A549 (cell line): ENCODE measurements around the gene CDC42. TPM values are rescaled to one million over a fixed set of nuclear protein-coding genes. Genes with fewer than 3 reads are reported as not detected.

Source experiments
- ATAC-seq, 2 experiments: fragments of 200-7000 bp in 1 of 2; fragments of >200 bp in 1 of 2; cut with Nextera tagmentation in 1 of 2; cut with Tn5 transposase in 1 of 2; 3 replicates each; pipeline versions ENCODE4 v1.8.0 to v1.9.1; 2018 to 2020; ENCODE audit warnings: mild to moderate bottlenecking in 1 of 2, moderate library complexity in 1 of 2
- CTCF ChIA-PET: fragments of 300-600 bp; sonication (Branson Sonifier 250); formaldehyde crosslinking; extraction: SDS; loops from one replicate; lab custom pipeline; 2021; ENCODE audit warnings: antibody characterized with exemption, inconsistent platforms; lab: Yijun Ruan, JAX
- POLR2A ChIA-PET: fragments of 350-600 bp; formaldehyde crosslinking; extraction: SDS; loops from one replicate; lab custom pipeline; 2021; ENCODE audit warnings: antibody characterized with exemption, inconsistent platforms; lab: Yijun Ruan, JAX
- DNase-seq, 2 experiments: peaks; one replicate each; pipeline versions ENCODE4 v3.0.0 to v3.0.0-alpha.2; 2011 to 2016; ENCODE audit warnings: low read depth in 1 of 2, low spot score in 1 of 2
- FAIRE-seq: peaks from 2 replicates; lab custom pipeline; 2011; peaks lifted over from hg19 to GRCh38; lab: Jason Lieb, UNC
- H3K27ac ChIP-seq, 2 experiments: fragments of >200 bp; sonication (Bioruptor Twin); formaldehyde crosslinking; 3 replicates each; pipeline ENCODE4 v1.5.1; 2016 to 2017
- H3K4me1 ChIP-seq: fragments of >200 bp; sonication (Bioruptor Twin); formaldehyde crosslinking; 3 replicates; pipeline ENCODE4 v1.6.1; 2016
- H3K4me2 ChIP-seq: fragments of >200 bp; sonication (Bioruptor Twin); formaldehyde crosslinking; 3 replicates; pipeline ENCODE4 v1.6.1; 2016
- H3K4me3 ChIP-seq: fragments of >200 bp; sonication (Bioruptor Twin); formaldehyde crosslinking; 3 replicates; pipeline ENCODE4 v1.5.1; 2016
- H3K9me3 ChIP-seq: fragments of >200 bp; sonication (Bioruptor Twin); formaldehyde crosslinking; 3 replicates; pipeline ENCODE4 v1.6.1; 2016
- BHLHE40 ChIP-seq: IDR thresholded peaks from 2 replicates; pipeline ENCODE4 v1.6.1; 2012; ENCODE audit warnings: low read depth, low read length, inconsistent platforms
- CBX2 ChIP-seq: fragments of 200-600 bp; sonication (generic); IDR thresholded peaks from 2 replicates; pipeline ENCODE4 v1.6.1; 2016; ENCODE audit warnings: low read depth, mild to moderate bottlenecking, borderline replicate concordance
- CBX8 ChIP-seq: fragments of 200-600 bp; sonication (generic); IDR thresholded peaks from 2 replicates; pipeline ENCODE4 v1.6.1; 2016
- CHD2 ChIP-seq: fragments of 150-350 bp; IDR thresholded peaks from 2 replicates; pipeline ENCODE4 v1.6.1; 2014; ENCODE audit warnings: low read length; ENCODE audit not compliant: partially characterized antibody
- EHF ChIP-seq: fragments of 250-450 bp; sonication (Bioruptor Pico); IDR thresholded peaks from 2 replicates; pipeline ENCODE4 v1.5.0; 2020; ENCODE audit warnings: mild to moderate bottlenecking
- FOSB ChIP-seq: fragments of 250-450 bp; sonication (Bioruptor Pico); IDR thresholded peaks from 2 replicates; pipeline ENCODE4 v1.5.0; 2020; ENCODE audit warnings: mild to moderate bottlenecking, moderate library complexity
- GATA3 ChIP-seq: IDR thresholded peaks from 2 replicates; pipeline ENCODE4 v1.6.1; 2012; ENCODE audit warnings: borderline replicate concordance
- HDAC2 ChIP-seq: fragments of 200-600 bp; sonication (generic); IDR thresholded peaks from 2 replicates; pipeline ENCODE4 v1.6.1; 2016
- HEYL ChIP-seq: fragments of 250-450 bp; sonication (Bioruptor Pico); IDR thresholded peaks from 2 replicates; pipeline ENCODE4 v1.8.0; 2021; ENCODE audit warnings: mild to moderate bottlenecking, moderate library complexity
- HMGXB4 ChIP-seq: fragments of 250-450 bp; sonication (Bioruptor Pico); IDR thresholded peaks from 2 replicates; pipeline ENCODE4 v1.5.0; 2021; ENCODE audit warnings: mild to moderate bottlenecking, moderate library complexity, borderline replicate concordance
- HOXB5 ChIP-seq: fragments of 250-450 bp; sonication (Bioruptor Pico); IDR thresholded peaks from 2 replicates; pipeline ENCODE4 v1.5.0; 2020; ENCODE audit warnings: mild to moderate bottlenecking, moderate library complexity
- JUN ChIP-seq, 2 experiments: fragments of >200 bp; sonication (Bioruptor Twin); formaldehyde crosslinking; IDR thresholded peaks; 2 replicates in 1 of 2; 3 replicates in 1 of 2; pipeline ENCODE4 v1.6.1; 2016 to 2017
- JUNB ChIP-seq: fragments of >200 bp; sonication (Bioruptor Twin); formaldehyde crosslinking; IDR thresholded peaks from 2 replicates; pipeline ENCODE4 v1.6.1; 2016
- MAFK ChIP-seq: fragments of 450-650 bp; IDR thresholded peaks from 2 replicates; pipeline ENCODE4 v1.6.1; 2014; ENCODE audit not compliant: partially characterized antibody
- MAZ ChIP-seq: fragments of 150-350 bp; IDR thresholded peaks from 2 replicates; pipeline ENCODE4 v1.6.1; 2014; ENCODE audit warnings: antibody characterized with exemption, low read depth, low read length, borderline replicate concordance
- NFE2L2 ChIP-seq: fragments of 150-350 bp; conservative IDR thresholded peaks from 2 replicates; pipeline ENCODE4 v1.6.1; 2014; ENCODE audit warnings: low read length
- PHF8 ChIP-seq: fragments of 200-600 bp; sonication (generic); IDR thresholded peaks from 2 replicates; pipeline ENCODE4 v1.6.1; 2016; ENCODE audit warnings: low read depth, mild to moderate bottlenecking, antibody characterized with exemption, moderate library complexity, borderline replicate concordance
- POLR2AphosphoS2 ChIP-seq: conservative IDR thresholded peaks from 2 replicates; pipeline ENCODE4 v1.6.1; 2012; ENCODE audit warnings: low read length, improper control_type of control experiment, inconsistent platforms
- RARB ChIP-seq: fragments of 250-450 bp; sonication (Bioruptor Pico); IDR thresholded peaks from 2 replicates; pipeline ENCODE4 v1.8.0; 2021; ENCODE audit warnings: mild to moderate bottlenecking, moderate library complexity
- RCOR1 ChIP-seq: fragments of 150-350 bp; IDR thresholded peaks from 2 replicates; pipeline ENCODE4 v1.6.1; 2014; ENCODE audit warnings: antibody characterized with exemption, low read length, low read depth
- SREBF2 ChIP-seq: fragments of 450-650 bp; IDR thresholded peaks from 2 replicates; pipeline ENCODE4 v1.6.1; 2014; ENCODE audit warnings: mild to moderate bottlenecking, moderate library complexity
- ZC3H11A ChIP-seq: fragments of 450-650 bp; IDR thresholded peaks from 2 replicates; pipeline ENCODE4 v1.6.1; 2014; ENCODE audit warnings: antibody characterized with exemption, mild to moderate bottlenecking
- ZNF302 ChIP-seq: fragments of 250-450 bp; sonication (Bioruptor Pico); IDR thresholded peaks from 2 replicates; pipeline ENCODE4 v1.9.0; 2021; ENCODE audit warnings: inconsistent platforms, mild to moderate bottlenecking, moderate library complexity
- ZSCAN20 ChIP-seq: fragments of 250-450 bp; sonication (Bioruptor Pico); IDR thresholded peaks from 2 replicates; pipeline ENCODE4 v1.8.0; 2022; ENCODE audit warnings: mild to moderate bottlenecking, moderate library complexity
- WGBS: methylation state at CpG from one replicate; pipeline ENCODE4 v1.1.6; 2017; ENCODE audit errors: missing lambda C conversion rate; 5-methylcytosine and 5-hydroxymethylcytosine counted together
- polyA plus RNA-seq, 4 experiments: library from polyadenylated mRNA; depleted of rRNA in 3 of 4; stranded (reverse); fragments of >200 nt; fragmentation: RNase III in 1 of 4; extraction: RNeasy Plus Mini Kit Qiagen cat#74134 plus additional on column Dnase treatment in 1 of 4; gene quantifications; 2 replicates in 3 of 4; 3 replicates in 1 of 4; pipeline ENCODE4 v1.2.3, GENCODE V29; 2011 to 2017
- TF ChIP-seq, protein P1 (sequence below): fragments of >200 bp; sonication (Bioruptor Twin); formaldehyde crosslinking; IDR thresholded peaks from 3 replicates; pipeline ENCODE4 v1.6.1; 2016
- TF ChIP-seq, protein P2 (sequence below): IDR thresholded peaks from 2 replicates; pipeline ENCODE4 v1.6.1; 2012

Gene CDC42
- polyA plus RNA-seq, 2 of the 4 experiments (the other 2 are of a cell fraction): 155 to 212 TPM

GRCh38 chr1:22076346-22076745 is 23.8 kb downstream of the CDC42 start (continued):
- TF ChIP-seq HMGXB4: no peak
- TF ChIP-seq EHF (CRISPR knock-in tag): no peak

GRCh38 chr1:22077728-22078127 is 25.2 kb downstream of the CDC42 start:
- DNase-seq (no peak), ATAC-seq (no peak)
- TF ChIP-seq FOSB (CRISPR knock-in tag) (no peak), CHD2 (no peak), HEYL (no peak), JUNB (no peak), HDAC2 (no peak), NFE2L2 (no peak), MAZ (no peak), JUN (IDR thresholded peaks at IDR 0.05) (no peak), CBX8 (no peak), RCOR1 (no peak), CBX2 (no peak), ZC3H11A (no peak), GATA3 (no peak), HOXB5 (no peak), HMGXB4 (no peak), PHF8 (no peak)
- TF ChIP-seq, protein P1, sequence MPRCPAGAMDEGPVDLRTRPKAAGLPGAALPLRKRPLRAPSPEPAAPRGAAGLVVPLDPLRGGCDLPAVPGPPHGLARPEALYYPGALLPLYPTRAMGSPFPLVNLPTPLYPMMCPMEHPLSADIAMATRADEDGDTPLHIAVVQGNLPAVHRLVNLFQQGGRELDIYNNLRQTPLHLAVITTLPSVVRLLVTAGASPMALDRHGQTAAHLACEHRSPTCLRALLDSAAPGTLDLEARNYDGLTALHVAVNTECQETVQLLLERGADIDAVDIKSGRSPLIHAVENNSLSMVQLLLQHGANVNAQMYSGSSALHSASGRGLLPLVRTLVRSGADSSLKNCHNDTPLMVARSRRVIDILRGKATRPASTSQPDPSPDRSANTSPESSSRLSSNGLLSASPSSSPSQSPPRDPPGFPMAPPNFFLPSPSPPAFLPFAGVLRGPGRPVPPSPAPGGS: no peak
- TF ChIP-seq, protein P2, sequence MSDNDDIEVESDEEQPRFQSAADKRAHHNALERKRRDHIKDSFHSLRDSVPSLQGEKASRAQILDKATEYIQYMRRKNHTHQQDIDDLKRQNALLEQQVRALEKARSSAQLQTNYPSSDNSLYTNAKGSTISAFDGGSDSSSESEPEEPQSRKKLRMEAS: no peak
- TF ChIP-seq, all 56 proteins: peak for 0
- POLR2A ChIA-PET: no interaction called here
- Histone ChIP-seq H3K27ac (no peak overlapping the region), H3K4me2 (no peak overlapping the region), H3K4me1 (peaks cover 16% of the 10 kb centered on the region), H3K9me3 (no peaks in the 10 kb centered on the region), H3K4me3 (no peak overlapping the region)
- no peak for FAIRE-seq
- WGBS: 83% methylated on average over 5 of the region's 5 CpGs
- CTCF ChIA-PET: interaction anchor here (1.1 kb wide), 1 partner anchor 12 kb away, joined by 3 read pairs; no protein-coding TSS in a partner anchor

GRCh38 chr1:22078133-22078532 is 25.6 kb downstream of the CDC42 start:
- DNase-seq: no peak
- H3K27ac ChIP-seq: no peak overlapping the region
- H3K4me3 ChIP-seq: no peak overlapping the region
- POLR2A ChIA-PET: no interaction called here
- no peak for ATAC-seq
- FAIRE-seq: no peak
- TF ChIP-seq EHF (CRISPR knock-in tag) (no peak), RARB (no peak), BHLHE40 (no peak), ZNF302 (CRISPR knock-in tag) (no peak), ZSCAN20 (CRISPR knock-in tag) (no peak), CHD2 (no peak), MAFK (no peak), SREBF2 (no peak), POLR2AphosphoS2 (no peak), HDAC2 (no peak)
- TF ChIP-seq, protein P1: no peak
- CTCF ChIA-PET: interaction anchor here (1.1 kb wide), 1 partner anchor 12 kb away, joined by 3 read pairs; no protein-coding TSS in a partner anchor
- no peaks in the 10 kb centered on the region for H3K9me3 ChIP-seq
- WGBS: 96% methylated on average over 2 of the region's 2 CpGs
- no peak overlapping the region for H3K4me2 ChIP-seq
- peaks cover 16% of the 10 kb centered on the region for H3K4me1 ChIP-seq
